Endothelial cell (in vitro differentiated cells): ENCODE measurements around the gene GALNT12. TPM values are rescaled to one million over a fixed set of nuclear protein-coding genes. Genes with fewer than 3 reads are reported as not detected.

Source experiments
- DNase-seq: peaks from one replicate; pipeline ENCODE4 v3.0.0; 2021; ENCODE audit warnings: low spot score
- H3K27ac Mint-ChIP-seq: one replicate; pipeline ENCODE4 v1.8.0; 2021; ENCODE audit warnings: mixed read lengths, inconsistent platforms; ENCODE audit not compliant: unreplicated experiment
- H3K27me3 Mint-ChIP-seq: one replicate; pipeline ENCODE4 v1.8.0; 2021; ENCODE audit warnings: mild to moderate bottlenecking, moderate library complexity, mixed read lengths, inconsistent platforms; ENCODE audit not compliant: unreplicated experiment
- H3K36me3 Mint-ChIP-seq: one replicate; pipeline ENCODE4 v1.8.0; 2021; ENCODE audit warnings: mild to moderate bottlenecking, low read depth, mixed read lengths, inconsistent platforms; ENCODE audit not compliant: unreplicated experiment
- H3K4me1 Mint-ChIP-seq: one replicate; pipeline ENCODE4 v1.8.0; 2021; ENCODE audit warnings: mild to moderate bottlenecking, mixed read lengths, inconsistent platforms; ENCODE audit not compliant: unreplicated experiment
- H3K4me3 Mint-ChIP-seq: one replicate; pipeline ENCODE4 v1.8.0; 2021; ENCODE audit warnings: mild to moderate bottlenecking, mixed read lengths, inconsistent platforms; ENCODE audit not compliant: unreplicated experiment
- H3K9me3 Mint-ChIP-seq: one replicate; pipeline ENCODE4 v1.8.0; 2021; ENCODE audit warnings: mixed read lengths, inconsistent platforms; ENCODE audit not compliant: unreplicated experiment
- CTCF ChIP-seq: fragments of 200-600 bp; sonication (generic); IDR thresholded peaks from one replicate; pipeline ENCODE4 v1.5.0; 2021; ENCODE audit warnings: antibody characterized with exemption; ENCODE audit not compliant: unreplicated experiment
- total RNA-seq: library from RNA; stranded (reverse); fragmentation: NEBNext Ultra II Directional; extraction: Animal tissue kit (Norgen Biotek cat#: 25700); gene quantifications from one replicate; pipeline ENCODE4 v1.2.1, GENCODE V29; 2021; ENCODE audit not compliant: unreplicated experiment

Gene GALNT12
- total RNA-seq, 1 donor from 2014 or later = 1.7 TPM

DNA sequence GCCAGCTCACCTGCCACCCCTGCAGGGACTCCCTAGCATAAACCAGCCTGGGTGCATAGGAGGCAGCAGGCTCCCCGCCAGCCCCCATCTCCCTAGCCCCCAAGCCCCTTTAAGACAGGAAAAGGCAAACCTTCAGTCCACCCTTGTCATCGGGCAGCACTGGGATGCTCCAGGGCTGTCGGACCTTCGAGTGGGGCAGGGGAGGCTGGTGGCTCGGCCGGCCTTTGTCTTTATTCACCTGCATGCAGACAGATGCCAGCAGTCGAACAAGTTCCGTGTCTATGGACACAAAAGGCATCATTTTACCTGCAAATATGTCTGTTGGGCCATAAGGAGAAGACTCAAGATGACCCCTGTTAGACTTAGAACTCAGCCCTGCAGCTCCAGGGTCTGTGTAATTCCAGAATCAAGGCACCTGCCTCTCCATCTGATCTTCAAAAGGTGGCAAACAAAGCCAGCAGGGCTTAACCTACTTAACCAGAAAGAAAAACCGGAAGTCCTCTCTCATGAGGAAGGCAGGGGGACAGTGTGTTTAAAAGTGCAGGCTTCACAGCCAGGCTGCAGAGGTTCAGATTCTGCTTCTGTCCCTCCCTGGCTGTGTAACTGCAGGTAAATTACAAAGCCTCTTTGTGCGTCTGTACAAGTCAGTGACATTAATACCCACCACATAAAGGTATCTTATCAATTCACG lies 27.3 kb upstream of the GALNT12 start:
- no peak for TF ChIP-seq CTCF
- Mint-ChIP-seq H3K4me1 (peaks cover 11% of the 10 kb centered on the region), H3K27ac (no peak overlapping the region), H3K9me3 (no peaks in the 10 kb centered on the region), H3K36me3 (peaks cover 7% of the 10 kb centered on the region), H3K27me3 (peaks cover 2% of the 10 kb centered on the region), H3K4me3 (no peak overlapping the region)
- no peak for DNase-seq

GRCh38 chr9:98781588-98782383 lies 25.7 kb upstream of the GALNT12 start:
- Mint-ChIP-seq H3K36me3 (peaks cover 7% of the 10 kb centered on the region), H3K27me3 (peaks cover 2% of the 10 kb centered on the region), H3K9me3 (no peaks in the 10 kb centered on the region), H3K4me3 (no peak overlapping the region), H3K4me1 (peaks cover 11% of the 10 kb centered on the region), H3K27ac (no peak overlapping the region)
- TF ChIP-seq CTCF = no peak
- DNase-seq = no peak

- no peak for DNase-seq
- no peak overlapping the region for H3K27ac Mint-ChIP-seq
- H3K4me1 Mint-ChIP-seq = peaks cover 5% of the 10 kb centered on the region
- H3K4me3 Mint-ChIP-seq = no peak overlapping the region
- no peaks in the 10 kb centered on the region for H3K9me3 Mint-ChIP-seq
- no peak for TF ChIP-seq CTCF
- no peaks in the 10 kb centered on the region for H3K27me3 Mint-ChIP-seq
- peaks cover 7% of the 10 kb centered on the region for H3K36me3 Mint-ChIP-seq
Measured at GRCh38 chr9:98783518-98784226, 23.8 kb upstream of the GALNT12 start.

DNA sequence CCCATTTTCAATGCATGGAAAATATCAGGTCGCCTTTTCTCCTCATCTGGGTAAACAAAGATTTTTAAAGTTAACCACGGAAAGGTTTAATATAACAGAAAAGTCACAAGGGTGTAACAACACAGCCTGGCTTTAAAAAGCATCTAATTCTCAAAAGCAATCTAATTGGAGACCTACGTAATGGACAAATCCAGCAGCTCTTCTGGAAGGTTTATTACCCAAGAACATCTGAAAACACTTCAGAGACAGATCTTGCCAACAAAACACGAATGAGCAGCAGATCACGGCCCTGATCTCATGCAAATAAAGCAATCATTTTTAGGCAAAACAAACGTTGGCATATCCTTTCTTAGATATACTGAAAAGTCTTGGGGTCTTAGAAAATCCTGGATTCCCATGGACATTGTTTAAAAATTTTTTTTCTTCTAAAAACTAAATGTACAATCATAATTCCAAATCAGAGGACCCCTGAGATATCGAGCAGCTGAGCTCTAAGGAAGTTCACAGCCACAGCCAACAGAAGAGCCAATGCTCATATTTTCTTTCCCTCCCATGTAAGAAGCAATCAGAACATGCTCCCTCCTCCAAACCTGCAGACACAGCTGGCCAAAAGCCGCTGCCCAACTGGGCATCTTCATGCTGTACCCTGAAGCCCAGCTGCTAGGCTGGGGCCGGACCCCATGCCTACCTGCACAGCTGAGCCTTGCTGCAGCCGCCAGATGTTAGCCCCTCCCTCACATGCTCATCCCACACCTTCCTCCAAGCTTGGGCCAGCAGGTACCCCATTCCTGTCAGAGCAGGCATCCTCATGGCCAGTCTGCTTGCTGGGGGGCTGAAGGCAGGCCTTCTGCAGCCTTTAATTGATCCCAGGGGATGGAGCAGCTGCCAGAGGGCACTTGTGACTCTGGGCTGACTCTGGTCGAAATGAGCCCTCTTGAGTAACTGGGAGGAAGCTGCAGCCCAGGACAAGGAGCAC lies 22.4 kb upstream of the GALNT12 start:
- H3K27ac Mint-ChIP-seq = no peak overlapping the region
- no peak overlapping the region for H3K4me3 Mint-ChIP-seq
- H3K36me3 Mint-ChIP-seq = peaks cover 7% of the 10 kb centered on the region
- no peak for DNase-seq
- H3K27me3 Mint-ChIP-seq = no peaks in the 10 kb centered on the region
- no peaks in the 10 kb centered on the region for H3K9me3 Mint-ChIP-seq
- no peaks in the 10 kb centered on the region for H3K4me1 Mint-ChIP-seq
- no peak for TF ChIP-seq CTCF
